ENCODE measurements around the gene PNPLA6. TPM values are rescaled to one million over a fixed set of nuclear protein-coding genes. Genes with fewer than 3 reads are reported as not detected.

The PNPLA6 gene
- total RNA-seq, 1 donor from 2014 or later: 190 TPM

GRCh38 chr19:7539827-7540425, 4.4 kb downstream of the PNPLA6 start:
- Histone ChIP-seq H3K27ac (no peak overlapping the region), H3K4me3 (no peak overlapping the region), H3K9me3 (no peaks in the 10 kb centered on the region), H3K27me3 (no peaks in the 10 kb centered on the region), H3K36me3 (peaks cover 66% of the 10 kb centered on the region), H3K4me1 (peaks cover 5% of the 10 kb centered on the region)
- DNase-seq (no peak), ATAC-seq (no peak)
- no peak for TF ChIP-seq CTCF (IDR thresholded peaks at IDR 0.05)
- intact Hi-C loops (cut with DNase I): no loop called here

- no peak for TF ChIP-seq CTCF (IDR thresholded peaks at IDR 0.05)
- DNase-seq (peak; percentile 78), ATAC-seq (peak; percentile 56)
- Histone ChIP-seq H3K4me3 (no peak overlapping the region), H3K27ac (no peak overlapping the region), H3K27me3 (no peaks in the 10 kb centered on the region), H3K36me3 (peaks cover 75% of the 10 kb centered on the region), H3K9me3 (no peaks in the 10 kb centered on the region), H3K4me1 (peaks cover 5% of the 10 kb centered on the region)
- intact Hi-C loops (cut with DNase I): no loop called here
These were observed 5.4 kb downstream of the PNPLA6 start for GRCh38 chr19:7540761-7541474.

GRCh38 chr19:7541475-7541824, 5.9 kb downstream of the PNPLA6 start:
- Histone ChIP-seq H3K27me3 (no peaks in the 10 kb centered on the region), H3K4me1 (peaks cover 1% of the 10 kb centered on the region), H3K27ac (no peak overlapping the region), H3K4me3 (no peak overlapping the region), H3K36me3 (peaks cover 78% of the 10 kb centered on the region), H3K9me3 (no peaks in the 10 kb centered on the region)
- intact Hi-C loops (cut with DNase I): no loop called here
- TF ChIP-seq CTCF (IDR thresholded peaks at IDR 0.05): no peak
- DNase-seq: no peak
- no peak for ATAC-seq

- Histone ChIP-seq H3K4me3 (no peak overlapping the region), H3K9me3 (no peaks in the 10 kb centered on the region), H3K27me3 (no peaks in the 10 kb centered on the region), H3K36me3 (peaks cover 77% of the 10 kb centered on the region), H3K4me1 (no peaks in the 10 kb centered on the region), H3K27ac (no peak overlapping the region)
- no peak for TF ChIP-seq CTCF (IDR thresholded peaks at IDR 0.05)
- DNase-seq (peak; percentile 52), ATAC-seq (no peak)
- intact Hi-C loops (cut with DNase I): no loop called here
These were observed 6.4 kb downstream of the PNPLA6 start for GRCh38 chr19:7541828-7542443.

- DNase-seq (peak; percentile 60), ATAC-seq (no peak)
- Histone ChIP-seq H3K4me3 (no peak overlapping the region), H3K27me3 (no peaks in the 10 kb centered on the region), H3K9me3 (no peaks in the 10 kb centered on the region), H3K4me1 (no peaks in the 10 kb centered on the region), H3K36me3 (peaks cover 69% of the 10 kb centered on the region), H3K27ac (peak overlapping the region; percentile 17)
- intact Hi-C loops (cut with DNase I): no loop called here
- no peak for TF ChIP-seq CTCF (IDR thresholded peaks at IDR 0.05)
These were observed 7.2 kb downstream of the PNPLA6 start for GRCh38 chr19:7542556-7543348.
